GM21723 (cell line): ENCODE measurements around the gene CCDC197.

Source experiments
- ATAC-seq: cut with Tn5 transposase; IDR thresholded peaks from one replicate; pipeline ENCODE4 v1.9.1; 2021; ENCODE audit warnings: mild to moderate bottlenecking, moderate library complexity; ENCODE audit not compliant: unreplicated experiment

The CCDC197 gene

DNA sequence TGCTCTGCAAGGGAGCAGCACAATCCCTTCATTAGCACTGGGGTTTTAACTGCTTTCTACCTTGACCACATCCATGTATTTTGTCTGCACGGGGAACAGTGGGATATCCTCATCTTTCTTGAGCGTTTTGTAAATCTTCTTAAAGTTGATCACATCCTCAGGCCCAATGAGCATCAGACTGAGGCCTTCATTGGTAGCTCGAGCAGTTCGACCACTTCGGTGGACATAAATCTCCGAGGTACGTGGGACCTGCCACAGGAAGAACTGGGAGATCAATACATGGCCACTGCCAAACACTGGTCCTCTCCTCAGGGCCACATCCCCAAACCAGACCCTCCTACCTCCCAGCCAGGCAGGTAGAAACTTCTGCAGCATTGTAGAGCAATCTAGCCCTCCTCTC lies 57.8 kb downstream of the CCDC197 start:
- ATAC-seq: no peak

DNA sequence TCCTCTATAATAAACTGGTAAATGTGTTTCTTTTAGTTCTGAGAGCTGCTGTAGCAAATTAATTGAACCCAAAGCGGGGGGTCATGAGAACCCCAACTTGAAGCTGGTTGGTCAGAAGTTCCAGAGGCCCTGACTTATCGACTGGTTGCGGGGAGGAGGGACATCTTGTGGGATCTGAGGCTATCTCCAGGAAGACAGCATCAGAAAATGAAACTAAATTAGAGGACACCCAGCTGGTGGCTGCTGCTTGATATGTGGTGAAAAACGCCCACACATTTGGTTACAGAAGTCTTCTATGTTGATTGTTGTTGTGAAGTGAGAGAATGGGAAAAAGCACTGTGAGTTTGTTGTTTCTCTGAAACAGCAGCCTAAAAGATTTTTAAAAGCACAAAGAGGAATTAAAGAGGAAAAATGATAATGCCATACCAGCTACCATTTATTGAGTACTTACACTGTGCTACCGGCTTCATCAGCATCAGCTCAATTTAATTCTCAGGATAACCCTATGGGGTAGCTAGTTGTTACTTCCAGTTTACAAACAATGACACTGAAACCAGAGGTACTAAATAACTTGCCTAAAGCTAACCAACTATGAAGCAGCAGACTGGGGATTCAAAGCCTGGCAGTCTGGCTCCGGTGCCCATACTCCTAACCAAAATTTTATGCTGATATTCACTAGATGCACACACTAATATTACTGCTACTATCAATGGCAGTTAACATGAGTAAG lies 59.6 kb downstream of the CCDC197 start:
- ATAC-seq: peak; percentile 83

DNA sequence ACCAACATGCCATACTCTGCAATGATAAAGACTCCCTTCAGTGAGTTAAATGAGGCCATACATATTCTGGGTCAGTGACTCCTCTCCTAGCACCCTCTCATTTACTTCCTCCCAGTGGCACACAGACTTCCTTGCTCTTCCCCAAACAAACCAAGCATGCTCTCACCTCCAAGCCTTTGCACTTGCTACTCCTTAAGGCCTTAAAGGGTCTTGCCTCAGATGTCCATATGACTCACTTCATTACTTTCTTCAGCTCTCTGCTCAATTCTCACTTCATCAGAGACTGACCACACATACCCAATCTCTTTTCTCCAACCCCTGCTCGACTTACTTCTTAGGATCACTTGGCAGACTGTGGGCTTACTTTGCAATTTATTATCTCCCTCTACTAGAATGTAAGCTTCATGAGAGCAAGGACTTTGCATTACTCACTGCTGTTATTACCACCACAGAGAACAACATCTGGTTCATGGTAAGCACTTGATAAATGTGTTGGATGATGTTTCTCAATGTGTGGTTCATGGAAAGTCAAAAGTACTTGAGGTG lies 61.1 kb downstream of the CCDC197 start:
- ATAC-seq: no peak
